Uterus (tissue), 2 donors: ENCODE data around the gene PNRC2.

Experiments
- CTCF ChIP-seq, 4 experiments: fragments of 200-600 bp in 2 of 4; fragments of 450-650 bp in 2 of 4; sonication (generic) in 2 of 4; IDR thresholded peaks; one replicate each; pipeline ENCODE4 v1.5.1; 2016 to 2019; ENCODE audit warnings: antibody characterized with exemption in 4 of 4, mild to moderate bottlenecking in 2 of 4, moderate library complexity in 1 of 4
- POLR2A ChIP-seq, 2 donors: fragments of 450-650 bp; IDR thresholded peaks; one replicate each; pipeline ENCODE4 v1.6.1; 2016; ENCODE audit warnings: antibody characterized with exemption in 2 of 2, mild to moderate bottlenecking in 1 of 2, moderate library complexity in 1 of 2

- no peak for TF ChIP-seq CTCF (IDR thresholded peaks at IDR 0.05)
- no peak for TF ChIP-seq POLR2A (IDR thresholded peaks at IDR 0.05)
These were observed 34.3 kb upstream of the PNRC2 start for GRCh38 chr1:23925279-23925678.
